Mucosa of descending colon (tissue), 3 donors: ENCODE data around the gene NT5C1A. TPM values are rescaled to one million over a fixed set of nuclear protein-coding genes. Genes with fewer than 3 reads are reported as not detected.

Experiments used
- ATAC-seq: fragments of 200-7000 bp; cut with Tn5 transposase; one replicate; pipeline ENCODE4 v1.9.1; 2020; ENCODE audit warnings: mild to moderate bottlenecking, moderate library complexity
- DNase-seq, 3 donors: peaks; one replicate each; pipeline ENCODE4 v3.0.0-alpha.2; 2020
- H3K36me3 ChIP-seq: fragments of 200-600 bp; one replicate; pipeline ENCODE4 v1.8.0; 2021; ENCODE audit warnings: low read depth, mild to moderate bottlenecking
- H3K4me1 ChIP-seq: fragments of 200-600 bp; one replicate; pipeline ENCODE4 v1.8.0; 2021; ENCODE audit warnings: low read depth, mild to moderate bottlenecking
- H3K4me3 ChIP-seq: fragments of 200-600 bp; one replicate; pipeline ENCODE4 v1.8.0; 2021; ENCODE audit warnings: mild to moderate bottlenecking
- H3K9me3 ChIP-seq: fragments of 200-600 bp; one replicate; pipeline ENCODE4 v1.8.0; 2021; ENCODE audit warnings: mild to moderate bottlenecking
- CTCF ChIP-seq: fragments of 200-600 bp; IDR thresholded peaks from one replicate; pipeline ENCODE4 v1.8.0; 2022; ENCODE audit warnings: antibody characterized with exemption, mild to moderate bottlenecking
- intact Hi-C, 2 donors: fragments of 100-400 bp; cut with DNase I in 1 of 2; cut with micrococcal nuclease in 1 of 2; formaldehyde crosslinking; loops; one replicate each; pipeline versions ENCODE4 v1.11.0 to v1.11.1; 2022; cut with DNase I, micrococcal nuclease
- total RNA-seq, 3 donors: library from RNA; stranded (reverse); fragmentation: NEBNext Ultra II Directional in 2 of 3; extraction: Animal tissue kit (Norgen Biotek cat#: 25700) in 2 of 3; gene quantifications; one replicate each; pipeline versions ENCODE4 v1.2.1 to v1.2.4, GENCODE V29; 2021 to 2023
- donor health status: DM: no; HTN: no; CAD: no; lungs with moderate emphysema.
- donor health status: DM: no; HTN: no; CAD: no.
- donor health status: DM: no; HTN: yes; CAD: no.

Gene NT5C1A
- total RNA-seq, 3 donors from 2014 or later: 0.27 TPM; not detected in 2

GRCh38 chr1:39677645-39678044 is 5.7 kb upstream of the NT5C1A start:
- intact Hi-C loops: no loop called here
- no peak for ATAC-seq
- no peaks in the 10 kb centered on the region for H3K4me1 ChIP-seq
- no peaks in the 10 kb centered on the region for H3K36me3 ChIP-seq
- DNase-seq: no peak
- H3K9me3 ChIP-seq: no peaks in the 10 kb centered on the region
- no peak overlapping the region for H3K4me3 ChIP-seq
- no peak for TF ChIP-seq CTCF

- Histone ChIP-seq H3K36me3 (no peaks in the 10 kb centered on the region), H3K4me3 (no peak overlapping the region), H3K9me3 (no peaks in the 10 kb centered on the region), H3K4me1 (no peaks in the 10 kb centered on the region)
- ATAC-seq: no peak
- TF ChIP-seq CTCF: no peak
- no peak for DNase-seq
- intact Hi-C loops: no loop called here
Observed at GRCh38 chr1:39676948-39677548, 5.1 kb upstream of the NT5C1A start.

- intact Hi-C loops: no loop called here
- TF ChIP-seq CTCF: no peak
- H3K36me3 ChIP-seq: no peaks in the 10 kb centered on the region
- H3K4me1 ChIP-seq: no peaks in the 10 kb centered on the region
- H3K4me3 ChIP-seq: no peak overlapping the region
- ATAC-seq: no peak
- no peak for DNase-seq
- no peaks in the 10 kb centered on the region for H3K9me3 ChIP-seq
Observed at GRCh38 chr1:39675220-39675619, 3.3 kb upstream of the NT5C1A start.

GRCh38 chr1:39673215-39673614 is 1.3 kb upstream of the NT5C1A start:
- intact Hi-C loops: no loop called here
- no peak for TF ChIP-seq CTCF
- H3K36me3 ChIP-seq: no peaks in the 10 kb centered on the region
- H3K9me3 ChIP-seq: no peaks in the 10 kb centered on the region
- DNase-seq: no peak
- no peaks in the 10 kb centered on the region for H3K4me1 ChIP-seq
- no peak overlapping the region for H3K4me3 ChIP-seq
- ATAC-seq: no peak

GRCh38 chr1:39672551-39672947 is 642 bp upstream of the NT5C1A start:
- no peaks in the 10 kb centered on the region for H3K9me3 ChIP-seq
- intact Hi-C loops: no loop called here
- DNase-seq (no peak), ATAC-seq (peak; percentile 44)
- H3K4me3 ChIP-seq: no peak overlapping the region
- no peaks in the 10 kb centered on the region for H3K4me1 ChIP-seq
- no peak for TF ChIP-seq CTCF
- H3K36me3 ChIP-seq: no peaks in the 10 kb centered on the region

- no peaks in the 10 kb centered on the region for H3K9me3 ChIP-seq
- intact Hi-C loops: no loop called here
- ATAC-seq: no peak
- H3K4me1 ChIP-seq: no peaks in the 10 kb centered on the region
- DNase-seq: no peak
- H3K36me3 ChIP-seq: no peaks in the 10 kb centered on the region
- no peak for TF ChIP-seq CTCF
- no peak overlapping the region for H3K4me3 ChIP-seq
Observed at GRCh38 chr1:39671433-39671792, 494 bp downstream of the NT5C1A start.
